HG02938 (cell line): Measurements from ENCODE around the gene RERE.
A peak's percentile ranks its signal among the peaks of the same experiment; 100 is the strongest.

Experiments used
- ATAC-seq: cut with Tn5 transposase; IDR thresholded peaks from one replicate; pipeline ENCODE4 v1.9.1; 2021; ENCODE audit warnings: mild to moderate bottlenecking, moderate library complexity; ENCODE audit not compliant: unreplicated experiment

The RERE gene

GRCh38 chr1:8555582-8555981 lies 261.9 kb downstream of the RERE start:
- no peak for ATAC-seq

GRCh38 chr1:8554956-8555534 lies 262.4 kb downstream of the RERE start:
- no peak for ATAC-seq

- ATAC-seq, result no peak
Observed at GRCh38 chr1:8552820-8553397, 264.5 kb downstream of the RERE start.

GRCh38 chr1:8551613-8552489 lies 265.6 kb downstream of the RERE start:
- ATAC-seq, result no peak

- no peak for ATAC-seq
Observed at GRCh38 chr1:8551057-8551456, 266.4 kb downstream of the RERE start.

GRCh38 chr1:8547791-8548190 lies 269.6 kb downstream of the RERE start:
- ATAC-seq, result no peak

- no peak for ATAC-seq
Observed at GRCh38 chr1:8545078-8545477, 272.4 kb downstream of the RERE start.

- ATAC-seq, result no peak
Observed at GRCh38 chr1:8544644-8545043, 272.8 kb downstream of the RERE start.

- ATAC-seq, result no peak
Observed at GRCh38 chr1:8543965-8544364, 273.5 kb downstream of the RERE start.

GRCh38 chr1:8541961-8542521 lies 275.4 kb downstream of the RERE start:
- ATAC-seq, result no peak

GRCh38 chr1:8540971-8541370 lies 276.5 kb downstream of the RERE start:
- ATAC-seq, result no peak

- ATAC-seq, result no peak
Observed at GRCh38 chr1:8540261-8540941, 277.0 kb downstream of the RERE start.

- no peak for ATAC-seq
Observed at GRCh38 chr1:8539683-8540082, 277.8 kb downstream of the RERE start.

- no peak for ATAC-seq
Observed at GRCh38 chr1:8538502-8538901, 278.9 kb downstream of the RERE start.

- ATAC-seq, result no peak
Observed at GRCh38 chr1:8537991-8538390, 279.4 kb downstream of the RERE start.

GRCh38 chr1:8536515-8536914 lies 280.9 kb downstream of the RERE start:
- ATAC-seq, result no peak

GRCh38 chr1:8533907-8534306 lies 283.5 kb downstream of the RERE start:
- no peak for ATAC-seq

GRCh38 chr1:8533124-8533523 lies 284.3 kb downstream of the RERE start:
- ATAC-seq, result peak; percentile 70

- no peak for ATAC-seq
Observed at GRCh38 chr1:8529901-8530300, 287.5 kb downstream of the RERE start.

- no peak for ATAC-seq
Observed at GRCh38 chr1:8527941-8528340, 289.5 kb downstream of the RERE start.

- ATAC-seq, result peak; percentile 50
Observed at GRCh38 chr1:8525558-8526275, 291.7 kb downstream of the RERE start.
